Jurkat, Clone E6-1 (cell line): ENCODE measurements around the gene AKT1.

Source experiments
- DNase-seq: peaks from one replicate; pipeline ENCODE4 v3.0.0-alpha.2; 2011; ENCODE audit warnings: low read depth, low spot score
- H3K4me3 ChIP-seq: 2 replicates; pipeline ENCODE4 v1.5.1; 2011; ENCODE audit warnings: mild to moderate bottlenecking, low read length, control low read depth, moderate library complexity

Gene AKT1

DNA sequence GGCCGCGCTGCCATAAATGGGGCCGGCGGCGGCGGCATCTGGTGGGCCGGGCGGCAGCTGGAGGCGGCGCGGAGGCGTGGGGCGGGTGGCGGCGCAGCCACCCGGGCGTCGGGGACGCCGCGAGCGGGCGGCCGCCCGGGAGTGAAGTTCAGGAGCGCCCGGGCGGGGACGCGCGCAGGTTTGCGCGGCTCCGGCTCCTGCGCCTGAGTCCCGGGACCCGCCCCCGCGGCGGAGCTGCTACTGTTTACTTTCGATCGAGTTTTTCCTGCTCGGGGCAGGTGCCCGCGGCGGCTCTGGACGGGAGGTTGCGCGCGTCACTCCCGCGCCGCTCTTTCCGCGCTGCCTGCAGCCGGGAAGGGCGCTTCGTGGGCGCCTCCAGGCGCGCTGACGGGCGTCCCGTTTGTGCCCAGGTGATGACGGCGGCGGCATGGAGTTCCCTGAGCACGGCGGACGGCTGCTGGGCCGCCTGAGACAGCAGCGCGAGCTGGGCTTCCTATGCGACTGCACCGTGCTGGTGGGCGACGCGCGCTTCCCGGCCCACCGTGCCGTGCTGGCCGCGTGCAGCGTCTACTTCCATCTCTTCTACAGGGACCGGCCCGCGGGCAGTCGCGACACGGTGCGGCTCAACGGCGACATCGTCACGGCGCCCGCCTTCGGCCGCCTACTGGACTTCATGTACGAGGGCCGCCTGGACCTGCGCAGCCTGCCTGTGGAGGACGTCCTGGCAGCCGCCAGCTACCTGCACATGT is 5.4 kb upstream of the AKT1 start, which contains the start of gene ZBTB42:
Gene ZBTB42 (plus strand): TSS at position 331 of the 749 bp plus-strand sequence. CDS start 97 bp downstream, at position 428.
- DNase-seq: peak; percentile 37
- peak within 1 kb of the TSS; percentile 62 for H3K4me3 ChIP-seq

DNA sequence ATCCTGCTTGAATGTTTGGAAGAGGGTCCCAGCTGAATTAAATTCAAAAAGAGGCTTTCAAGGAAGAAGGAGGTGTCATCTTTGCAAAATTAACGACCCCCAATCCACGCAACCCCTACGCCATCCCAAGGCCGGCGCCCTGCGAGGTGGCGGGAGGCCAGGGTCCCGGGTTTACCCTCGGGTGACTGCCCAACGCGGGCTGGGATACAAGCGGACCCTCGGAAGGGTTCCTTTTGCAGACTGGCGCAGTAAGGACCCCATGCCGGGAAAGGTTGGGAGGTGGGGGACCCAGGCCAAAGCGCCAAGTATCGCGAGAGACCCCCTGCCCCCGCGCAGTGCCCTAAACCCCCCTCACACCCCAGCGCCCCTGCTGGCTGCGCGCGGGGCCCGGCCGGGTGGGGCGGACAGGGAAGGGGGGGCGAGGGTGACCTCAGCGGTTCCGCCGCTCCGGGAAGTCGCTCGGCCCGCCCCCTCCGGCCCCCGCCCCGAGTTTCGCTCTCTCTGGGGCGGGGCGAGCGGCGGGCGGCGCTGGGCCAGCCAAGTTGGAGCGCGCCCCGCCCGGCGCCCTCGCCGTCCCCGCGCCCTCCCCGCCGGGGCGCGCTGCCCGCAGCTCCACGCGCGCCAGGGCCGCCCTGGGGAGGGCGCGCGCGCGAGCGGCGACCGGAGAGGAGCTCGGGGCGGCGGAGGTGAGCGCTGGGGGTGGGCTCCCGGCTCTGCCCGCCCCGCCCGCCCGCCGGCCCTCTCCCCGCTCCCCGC is 4.6 kb upstream of the AKT1 start:
- peak overlapping the region; percentile 62 for H3K4me3 ChIP-seq
- peak; percentile 46 for DNase-seq

DNA sequence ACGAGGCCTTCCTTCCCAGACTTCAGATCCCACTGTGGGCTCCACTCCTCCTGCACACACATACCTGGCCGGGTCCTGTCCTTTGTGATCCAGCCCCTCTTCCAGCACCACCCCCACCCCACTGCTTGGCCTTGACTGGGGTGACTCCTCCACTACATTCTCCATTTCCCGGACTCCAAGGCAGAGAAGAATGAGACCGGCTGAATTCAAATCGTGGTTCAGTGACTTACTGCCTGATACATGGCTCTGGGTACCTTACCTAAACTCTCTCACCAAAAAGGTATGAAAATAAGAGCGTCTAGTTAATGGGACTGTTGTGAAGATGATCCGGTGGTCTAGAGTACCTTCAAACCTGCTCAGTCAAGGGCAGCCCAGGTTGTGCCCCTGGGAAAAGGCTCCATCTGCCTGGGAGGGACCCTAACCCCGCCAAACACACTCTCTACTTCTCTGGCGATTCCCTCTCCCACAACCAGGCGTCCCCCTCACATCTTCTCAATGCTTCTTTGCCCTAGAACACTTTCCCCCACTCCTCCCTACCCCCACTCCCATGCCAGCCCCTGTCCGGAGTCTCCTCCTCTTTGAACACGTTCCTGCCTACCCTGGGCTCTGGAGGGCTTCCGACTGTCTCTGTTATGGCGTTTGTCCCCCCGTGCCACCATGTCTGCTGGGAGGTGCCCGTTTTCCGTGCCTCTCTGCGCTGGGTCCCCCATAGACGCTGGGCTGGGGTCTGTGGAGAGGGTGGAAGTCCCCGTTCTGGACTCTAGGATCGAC is 3.9 kb upstream of the AKT1 start:
- peak overlapping the region; percentile 36; the same call in 1 of the 2 replicates for H3K4me3 ChIP-seq
- DNase-seq: no peak

- no peak overlapping the region for H3K4me3 ChIP-seq
- DNase-seq: no peak
Observed at GRCh38 chr14:104798300-104799243, 3.0 kb upstream of the AKT1 start.

GRCh38 chr14:104797115-104798044 is 1.8 kb upstream of the AKT1 start:
- DNase-seq: no peak
- no peak overlapping the region for H3K4me3 ChIP-seq

GRCh38 chr14:104796687-104797081 is 1.1 kb upstream of the AKT1 start:
- DNase-seq: no peak
- H3K4me3 ChIP-seq: no peak overlapping the region

DNA sequence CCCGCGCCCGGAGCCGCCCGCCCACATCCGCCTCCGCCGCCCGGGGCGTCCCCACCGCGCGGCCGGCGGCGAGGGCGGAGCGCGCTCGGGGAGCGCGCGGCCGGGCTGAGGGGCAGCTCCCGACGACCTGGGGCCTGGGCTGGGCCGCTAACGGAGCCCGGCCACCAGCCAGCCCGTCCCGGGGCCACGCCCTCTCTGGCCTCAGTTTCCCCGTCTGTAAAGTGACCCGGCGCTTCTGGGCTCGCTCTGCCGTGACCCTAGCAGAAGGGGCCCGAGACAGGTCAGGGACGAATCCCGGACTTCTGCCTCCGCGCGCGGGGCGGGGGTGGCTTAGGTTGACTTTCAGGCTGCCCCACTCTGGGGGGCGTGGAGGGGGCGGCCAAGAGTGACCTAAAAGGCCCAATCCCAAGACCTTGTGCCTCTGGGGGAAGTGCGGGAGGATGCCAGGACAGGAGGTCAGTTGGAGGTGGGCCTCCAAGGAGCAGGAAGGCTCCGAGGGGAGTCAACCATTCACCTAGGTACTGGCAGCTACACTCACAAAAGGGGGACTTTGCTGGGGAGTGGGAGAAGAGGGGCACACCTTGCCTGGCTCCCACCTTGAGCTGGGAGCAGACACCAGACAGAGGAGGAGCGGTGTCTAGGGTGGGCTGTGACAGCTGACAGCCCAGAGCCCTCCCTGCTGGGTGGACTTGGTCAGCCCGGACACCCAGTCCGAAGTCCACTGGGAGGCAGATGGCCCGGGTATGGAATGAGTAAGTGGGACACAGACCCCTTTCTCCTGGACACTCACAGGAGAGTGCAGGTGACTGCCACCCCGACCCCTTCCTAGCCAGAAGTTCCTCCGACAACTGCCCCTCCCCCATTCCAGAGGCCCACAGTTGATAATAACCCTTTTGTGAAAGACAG is 486 bp upstream of the AKT1 start:
- peak overlapping the region; percentile 56 for H3K4me3 ChIP-seq
- DNase-seq: no peak

DNA sequence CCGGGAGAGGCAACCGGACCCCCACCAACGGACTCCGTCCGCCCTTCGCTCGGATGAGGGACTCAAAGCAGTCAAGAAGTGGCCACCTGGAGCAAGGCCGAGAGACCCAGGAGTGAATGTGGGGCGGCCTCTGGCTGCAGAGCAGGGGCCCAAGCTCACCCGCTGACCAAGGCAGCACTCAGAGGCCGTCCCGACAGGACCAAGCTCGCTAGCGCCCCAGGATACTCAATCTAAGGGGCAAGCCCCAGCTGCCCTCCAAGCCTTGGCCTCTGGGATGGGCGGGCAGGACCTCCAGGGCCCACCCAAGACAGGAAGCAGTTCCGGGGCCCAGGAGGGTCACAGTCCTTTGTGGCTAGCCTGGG is 936 bp downstream of the AKT1 start:
- no peak for DNase-seq
- peak overlapping the region; percentile 72 for H3K4me3 ChIP-seq

GRCh38 chr14:104794099-104794498 is 1.4 kb downstream of the AKT1 start:
- no peak for DNase-seq
- peak overlapping the region; percentile 72 for H3K4me3 ChIP-seq

- no peak for DNase-seq
- peak overlapping the region; percentile 72; the same call in 1 of the 2 replicates for H3K4me3 ChIP-seq
Observed at GRCh38 chr14:104793703-104793959, 1.9 kb downstream of the AKT1 start.

DNA sequence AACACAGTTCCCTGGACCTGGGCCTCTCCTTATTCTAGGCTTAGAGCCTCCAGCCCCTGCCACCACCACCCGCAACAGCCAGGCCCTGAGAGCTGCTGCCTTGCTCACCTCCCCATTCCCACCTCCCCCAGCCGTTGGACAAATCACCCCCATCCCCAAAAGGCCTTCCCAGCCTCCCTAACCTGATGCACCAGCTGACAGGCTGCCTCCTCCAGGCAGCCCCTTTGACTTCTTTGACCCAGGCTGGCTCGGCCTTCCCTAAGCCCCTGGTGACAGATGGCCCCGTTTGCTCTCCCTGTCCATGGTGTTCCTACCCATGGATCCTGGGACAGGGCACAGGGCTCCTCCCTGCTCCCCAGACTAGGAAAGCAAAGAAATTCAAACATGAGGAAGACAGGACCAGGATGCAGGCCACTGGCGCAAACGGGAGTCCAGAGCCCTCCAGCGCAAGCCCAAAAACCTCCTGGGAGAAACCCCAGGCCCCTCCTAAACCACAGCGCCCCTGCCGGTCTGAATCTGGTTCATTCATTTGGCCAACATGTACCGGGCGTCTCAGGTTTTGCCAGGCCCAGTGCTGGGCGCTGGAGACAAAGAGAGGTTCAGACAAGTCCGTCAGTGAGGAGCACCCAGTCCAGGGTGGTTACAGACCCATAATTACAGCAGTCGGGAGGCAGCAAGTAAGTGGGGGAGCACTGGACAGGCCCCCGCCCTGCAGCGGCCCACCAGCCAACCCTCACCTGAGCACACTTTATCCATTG is 2.4 kb downstream of the AKT1 start:
- DNase-seq: no peak
- H3K4me3 ChIP-seq: no peak overlapping the region

DNA sequence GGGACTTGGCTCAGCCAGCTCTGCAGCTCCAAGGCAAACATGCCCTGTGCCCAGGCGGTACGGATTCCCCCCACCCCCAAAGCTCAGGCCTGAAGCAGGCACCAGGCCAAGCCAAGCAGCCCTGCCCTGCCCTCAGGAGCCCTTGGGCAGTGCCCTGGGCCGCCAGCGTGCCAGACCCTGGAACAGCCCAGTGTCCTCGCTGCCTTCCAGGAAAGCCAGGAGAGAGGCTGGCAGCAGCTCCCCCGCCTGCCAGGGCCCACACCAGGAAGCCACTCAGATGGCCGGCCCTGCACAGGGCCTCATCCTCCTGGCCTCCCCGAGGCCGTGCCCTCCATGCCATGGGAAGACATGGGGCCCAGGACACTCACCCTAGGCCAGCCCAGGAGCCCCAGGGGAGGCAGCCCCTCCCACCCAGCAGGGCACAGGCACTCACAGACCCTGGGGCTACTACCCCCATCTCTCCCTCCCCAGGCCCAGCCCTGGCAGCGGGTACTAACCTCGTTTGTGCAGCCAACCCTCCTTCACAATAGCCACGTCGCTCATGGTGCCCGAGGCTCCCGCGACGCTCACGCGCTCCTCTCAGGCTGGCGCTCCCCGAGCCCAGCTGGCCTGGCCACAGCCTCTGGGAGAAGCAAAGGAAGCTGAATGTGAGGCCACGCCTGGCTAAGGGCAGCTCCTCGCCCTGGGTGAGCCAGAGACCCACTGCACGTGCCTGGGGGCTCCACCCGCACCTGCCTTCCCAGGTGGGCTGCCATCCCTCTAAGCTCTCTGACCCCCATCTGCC is 3.3 kb downstream of the AKT1 start:
- H3K4me3 ChIP-seq: no peak overlapping the region
- no peak for DNase-seq

GRCh38 chr14:104791425-104791824 is 4.1 kb downstream of the AKT1 start:
- no peak overlapping the region for H3K4me3 ChIP-seq
- DNase-seq: no peak

GRCh38 chr14:104789752-104790743 is 5.5 kb downstream of the AKT1 start:
- DNase-seq: no peak
- H3K4me3 ChIP-seq: no peak overlapping the region
